Panc1 (cell line): ENCODE data around the gene SMARCA5. TPM values are rescaled to one million over a fixed set of nuclear protein-coding genes. Genes with fewer than 3 reads are reported as not detected.

Experiments
- ATAC-seq: fragments of 200-7000 bp; cut with Tn5 transposase; 2 replicates; pipeline ENCODE4 v1.9.1; 2020; ENCODE audit warnings: mild to moderate bottlenecking, moderate library complexity
- BruUV-seq: library from RNA; stranded (reverse); fragments of 400-500 nt; replicated peaks from 2 replicates; lab custom pipeline; 2021; lab: Mats Ljungman, UMichigan
- CTCF ChIA-PET: fragments of 300-600 bp; sonication (Branson Sonifier 250); formaldehyde crosslinking; loops from one replicate; lab custom pipeline; 2022; ENCODE audit warnings: antibody characterized with exemption; lab: Charles Lee
- POLR2A ChIA-PET: fragments of 300-600 bp; sonication (Branson Sonifier 250); formaldehyde crosslinking; loops from one replicate; lab custom pipeline; 2022; ENCODE audit warnings: antibody characterized with exemption; lab: Charles Lee
- DNase-seq: peaks from one replicate; pipeline ENCODE4 v3.0.0-alpha.2; 2010; ENCODE audit warnings: low read depth, low spot score
- H3K27ac ChIP-seq: 2 replicates; pipeline ENCODE4 v1.5.1; 2011; ENCODE audit warnings: mild to moderate bottlenecking, low read length, inconsistent platforms
- H3K27me3 ChIP-seq: fragments of 200-500 bp; sonication (Bioruptor generic); 2 replicates; pipeline ENCODE4 v1.6.0; 2014; ENCODE audit warnings: low read length, inconsistent platforms; ENCODE audit not compliant: control insufficient read depth, insufficient read depth
- H3K36me3 ChIP-seq: fragments of 200-500 bp; sonication (Bioruptor generic); 2 replicates; pipeline ENCODE4 v1.5.1; 2014; ENCODE audit warnings: inconsistent platforms, mild to moderate bottlenecking, low read length, moderate library complexity; ENCODE audit not compliant: control insufficient read depth, insufficient read depth
- H3K4me1 ChIP-seq: 2 replicates; pipeline ENCODE4 v1.5.1; 2011; ENCODE audit warnings: inconsistent platforms, mild to moderate bottlenecking, low read length, moderate library complexity; ENCODE audit not compliant: control insufficient read depth, insufficient read depth
- H3K4me3 ChIP-seq, 2 experiments: 2 replicates each; pipeline ENCODE4 v1.5.1; 2011 to 2012; ENCODE audit warnings: low read depth in 2 of 2, low read length in 2 of 2, mild to moderate bottlenecking in 2 of 2, inconsistent platforms in 1 of 2, moderate library complexity in 1 of 2
- H3K9me3 ChIP-seq: fragments of 200-500 bp; sonication (Bioruptor generic); 2 replicates; pipeline ENCODE4 v1.5.1; 2014; ENCODE audit warnings: low read depth, mild to moderate bottlenecking, inconsistent platforms, low read length, moderate library complexity; ENCODE audit not compliant: control insufficient read depth, insufficient read depth
- CTCF ChIP-seq: fragments of 450-650 bp; IDR thresholded peaks from 2 replicates; pipeline ENCODE4 v1.5.1; 2017; ENCODE audit warnings: mild to moderate bottlenecking
- POLR2AphosphoS5 ChIP-seq: IDR thresholded peaks from 2 replicates; pipeline ENCODE4 v1.6.1; 2012; ENCODE audit warnings: mild to moderate bottlenecking, low read depth, low read length, moderate library complexity
- REST ChIP-seq, 2 experiments: IDR thresholded peaks; 2 replicates each; pipeline ENCODE4 v1.6.1; 2011 to 2012; ENCODE audit warnings: low read depth in 2 of 2, control low read depth in 1 of 2, low read length in 1 of 2, mild to moderate bottlenecking in 1 of 2, moderate library complexity in 1 of 2; ENCODE audit not compliant: insufficient read depth in 1 of 2
- SIN3A ChIP-seq: IDR thresholded peaks from 2 replicates; pipeline ENCODE4 v1.6.1; 2012; ENCODE audit warnings: low read depth, mild to moderate bottlenecking, low read length, moderate library complexity, borderline replicate concordance; ENCODE audit not compliant: insufficient read depth
- TCF7L2 ChIP-seq: IDR thresholded peaks from 2 replicates; pipeline ENCODE4 v1.6.1; 2011; ENCODE audit warnings: mild to moderate bottlenecking, low read depth, low read length, inconsistent platforms
- in situ Hi-C: cut with HindIII; loops from 2 replicates; pipeline ENCODE4 v1.10.0; 2016; ENCODE audit warnings: low sequenced_read_pairs, low pct_unique_long_range_greater_than_20kb
- intact Hi-C: fragments of 100-400 bp; cut with micrococcal nuclease; formaldehyde crosslinking; loops from one replicate; pipeline ENCODE4 v1.10.0; 2022; ENCODE audit not compliant: unreplicated experiment
- total RNA-seq: library from RNA; stranded (reverse); gene quantifications from one replicate; pipeline ENCODE4 v1.2.1, GENCODE V29; 2021; ENCODE audit not compliant: unreplicated experiment

Gene SMARCA5
- total RNA-seq, 1 experiment from 2014 or later = 29.9 TPM

- no peak for TF ChIP-seq POLR2AphosphoS5
- TF ChIP-seq CTCF = no peak; the same call in 1 of the 2 replicates
- no peak for TF ChIP-seq REST (IDR thresholded peaks at IDR 0.05; ENCODE audit: insufficient read depth in 1 of 2, low read depth in 2 of 2, low read length in 1 of 2)
- no peak for TF ChIP-seq SIN3A
- TF ChIP-seq TCF7L2 = no peak
- ATAC-seq (no peak), DNase-seq (no peak)
- H3K4me3 ChIP-seq = no peak overlapping the region
- H3K27ac ChIP-seq = no peak overlapping the region
- H3K4me1 ChIP-seq = no peaks in the 10 kb centered on the region
- H3K27me3 ChIP-seq = no peaks in the 10 kb centered on the region
- BruUV-seq = no TSS peak
- in situ Hi-C loops (no loop called here), intact Hi-C loops (no loop called here)
- peaks cover 48% of the 10 kb centered on the region for H3K36me3 ChIP-seq
- ChIA-PET CTCF (no interaction called here), POLR2A (no interaction called here)
- H3K9me3 ChIP-seq = no peaks in the 10 kb centered on the region
Measured at GRCh38 chr4:143531788-143532491, 18.4 kb downstream of the SMARCA5 start.

- DNase-seq (no peak), ATAC-seq (no peak)
- no peak overlapping the region for H3K27ac ChIP-seq
- peaks cover 43% of the 10 kb centered on the region for H3K36me3 ChIP-seq
- H3K27me3 ChIP-seq = no peaks in the 10 kb centered on the region
- POLR2A ChIA-PET = no interaction called here
- intact Hi-C loops (no loop called here), in situ Hi-C loops (no loop called here)
- TF ChIP-seq POLR2AphosphoS5 = no peak
- no peak for TF ChIP-seq REST (IDR thresholded peaks at IDR 0.05; ENCODE audit: insufficient read depth in 1 of 2, low read depth in 2 of 2, low read length in 1 of 2)
- no peak for TF ChIP-seq CTCF
- CTCF ChIA-PET = no interaction called here
- H3K4me1 ChIP-seq = no peaks in the 10 kb centered on the region
- H3K9me3 ChIP-seq = no peaks in the 10 kb centered on the region
- BruUV-seq = no TSS peak
- H3K4me3 ChIP-seq = no peak overlapping the region
Measured at GRCh38 chr4:143538979-143539669, 25.6 kb downstream of the SMARCA5 start.
